ENCODE measurements around the gene CUL4A.
"Not testable (repeated sequence)": the region's sequence is repeated elsewhere in the genome, so short reads cannot be mapped to it uniquely, and the experiment has no call there.

DNA sequence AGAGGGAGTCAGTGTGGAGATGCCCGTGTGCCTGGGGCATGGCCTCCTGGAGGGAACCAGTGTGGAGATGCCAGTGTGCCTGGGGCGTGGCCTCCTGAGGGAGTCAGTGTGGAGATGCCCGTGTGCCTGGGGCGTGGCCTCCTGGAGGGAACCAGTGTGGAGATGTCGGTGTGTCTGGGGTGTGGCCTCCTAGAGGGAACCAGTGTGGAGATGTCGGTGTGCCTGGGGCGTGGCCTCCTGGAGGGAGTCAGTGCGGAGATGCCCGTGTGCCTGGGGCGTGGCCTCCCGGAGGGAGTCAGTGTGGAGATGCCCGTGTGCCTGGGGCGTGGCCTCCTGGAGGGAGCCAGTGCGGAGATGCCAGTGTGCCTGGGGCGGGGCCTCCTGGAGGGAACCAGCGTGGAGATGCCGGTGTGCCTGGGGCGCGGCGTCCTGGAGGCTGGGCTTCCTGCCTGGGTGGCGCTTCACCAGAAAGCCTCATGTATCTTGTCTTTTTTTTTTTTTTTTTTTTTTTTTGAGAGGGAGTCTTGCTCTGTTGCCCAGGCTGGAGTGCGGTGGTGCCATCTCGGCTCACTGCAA lies 105.6 kb downstream of the CUL4A start:
- TF ChIP-seq, protein P1, sequence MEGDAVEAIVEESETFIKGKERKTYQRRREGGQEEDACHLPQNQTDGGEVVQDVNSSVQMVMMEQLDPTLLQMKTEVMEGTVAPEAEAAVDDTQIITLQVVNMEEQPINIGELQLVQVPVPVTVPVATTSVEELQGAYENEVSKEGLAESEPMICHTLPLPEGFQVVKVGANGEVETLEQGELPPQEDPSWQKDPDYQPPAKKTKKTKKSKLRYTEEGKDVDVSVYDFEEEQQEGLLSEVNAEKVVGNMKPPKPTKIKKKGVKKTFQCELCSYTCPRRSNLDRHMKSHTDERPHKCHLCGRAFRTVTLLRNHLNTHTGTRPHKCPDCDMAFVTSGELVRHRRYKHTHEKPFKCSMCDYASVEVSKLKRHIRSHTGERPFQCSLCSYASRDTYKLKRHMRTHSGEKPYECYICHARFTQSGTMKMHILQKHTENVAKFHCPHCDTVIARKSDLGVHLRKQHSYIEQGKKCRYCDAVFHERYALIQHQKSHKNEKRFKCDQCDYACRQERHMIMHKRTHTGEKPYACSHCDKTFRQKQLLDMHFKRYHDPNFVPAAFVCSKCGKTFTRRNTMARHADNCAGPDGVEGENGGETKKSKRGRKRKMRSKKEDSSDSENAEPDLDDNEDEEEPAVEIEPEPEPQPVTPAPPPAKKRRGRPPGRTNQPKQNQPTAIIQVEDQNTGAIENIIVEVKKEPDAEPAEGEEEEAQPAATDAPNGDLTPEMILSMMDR (IDR thresholded peaks at IDR 0.05 in 4 of 5, conservative IDR thresholded peaks at IDR 0.05 in 1 of 5): not testable (repeated sequence)
- not testable (repeated sequence) for TF ChIP-seq POLR2A (IDR thresholded peaks at IDR 0.05)
